ENCODE data around the gene ARHGEF4. TPM values are rescaled to one million over a fixed set of nuclear protein-coding genes. Genes with fewer than 3 reads are reported as not detected.

Gene ARHGEF4
- total and polyA plus RNA-seq, 7 donors = 1.7 to 32.4 (median 17.2) TPM; not detected in 1

DNA sequence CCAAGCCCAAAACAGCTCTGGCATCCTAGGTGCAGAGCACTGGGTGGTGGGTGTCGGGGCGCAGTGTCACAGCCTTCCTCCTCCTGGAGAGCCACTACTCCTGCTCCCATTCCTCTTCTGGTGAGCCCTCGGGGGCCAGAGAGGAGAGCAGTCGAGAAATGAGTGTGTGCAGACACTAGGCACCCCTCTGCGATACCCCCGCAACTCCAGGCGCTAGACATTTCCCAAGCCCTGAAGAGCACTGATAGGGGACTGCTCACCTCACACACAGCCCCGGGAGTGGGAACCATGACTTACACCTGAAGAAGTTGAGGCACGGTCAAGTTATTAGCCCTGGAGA lies 202.4 kb downstream of the ARHGEF4 start:
- no peaks in the 10 kb centered on the region for H3K9me3 ChIP-seq
- TF ChIP-seq, protein P1, sequence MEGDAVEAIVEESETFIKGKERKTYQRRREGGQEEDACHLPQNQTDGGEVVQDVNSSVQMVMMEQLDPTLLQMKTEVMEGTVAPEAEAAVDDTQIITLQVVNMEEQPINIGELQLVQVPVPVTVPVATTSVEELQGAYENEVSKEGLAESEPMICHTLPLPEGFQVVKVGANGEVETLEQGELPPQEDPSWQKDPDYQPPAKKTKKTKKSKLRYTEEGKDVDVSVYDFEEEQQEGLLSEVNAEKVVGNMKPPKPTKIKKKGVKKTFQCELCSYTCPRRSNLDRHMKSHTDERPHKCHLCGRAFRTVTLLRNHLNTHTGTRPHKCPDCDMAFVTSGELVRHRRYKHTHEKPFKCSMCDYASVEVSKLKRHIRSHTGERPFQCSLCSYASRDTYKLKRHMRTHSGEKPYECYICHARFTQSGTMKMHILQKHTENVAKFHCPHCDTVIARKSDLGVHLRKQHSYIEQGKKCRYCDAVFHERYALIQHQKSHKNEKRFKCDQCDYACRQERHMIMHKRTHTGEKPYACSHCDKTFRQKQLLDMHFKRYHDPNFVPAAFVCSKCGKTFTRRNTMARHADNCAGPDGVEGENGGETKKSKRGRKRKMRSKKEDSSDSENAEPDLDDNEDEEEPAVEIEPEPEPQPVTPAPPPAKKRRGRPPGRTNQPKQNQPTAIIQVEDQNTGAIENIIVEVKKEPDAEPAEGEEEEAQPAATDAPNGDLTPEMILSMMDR (IDR thresholded peaks at IDR 0.05) = no peak
- TF ChIP-seq POLR2A (IDR thresholded peaks at IDR 0.05) = no peak
- TF ChIP-seq EP300 (IDR thresholded peaks at IDR 0.05) = no peak
- no peak overlapping the region for H3K4me3 ChIP-seq
- H3K27me3 ChIP-seq = no peaks in the 10 kb centered on the region
- no peak overlapping the region for H3K27ac ChIP-seq
- WGBS, 2 donors = 94 to 95% methylated on average over 9 of the region's 9 CpGs
- peaks cover 0 to 13% (median 0%) of the 10 kb centered on the region in 4 donors for H3K36me3 ChIP-seq
- H3K4me1 ChIP-seq = peaks cover 0 to 31% (median 27%) of the 10 kb centered on the region in 4 donors
- no peak for DNase-seq
- intact Hi-C loops (cut with DNase I) = no loop called here

DNA sequence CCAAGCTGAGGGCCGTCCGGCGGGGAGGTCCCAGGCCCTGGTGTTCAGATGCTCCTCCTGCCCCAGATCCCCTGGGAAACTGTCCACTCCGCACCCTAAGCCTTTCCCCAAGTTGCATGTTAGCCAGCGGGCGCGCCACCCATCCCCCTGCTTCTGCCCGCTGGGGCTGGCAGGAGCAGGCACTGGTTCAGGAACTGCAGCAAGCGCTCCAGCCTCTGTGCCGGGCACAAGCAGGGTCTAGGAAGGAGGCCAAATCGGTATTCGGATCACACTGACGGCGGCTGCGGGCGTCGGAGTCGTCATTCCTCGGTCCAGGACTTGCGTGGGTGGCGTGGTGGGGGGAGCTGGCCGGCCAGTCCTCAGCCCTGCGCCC lies 202.8 kb downstream of the ARHGEF4 start:
- intact Hi-C loops (cut with DNase I) = no loop called here
- no peaks in the 10 kb centered on the region for H3K9me3 ChIP-seq
- no peak for TF ChIP-seq POLR2AphosphoS5 (IDR thresholded peaks at IDR 0.05)
- TF ChIP-seq, protein P1 (IDR thresholded peaks at IDR 0.05) = no peak
- TF ChIP-seq EP300 (IDR thresholded peaks at IDR 0.05) = no peak
- no peak for TF ChIP-seq POLR2A (IDR thresholded peaks at IDR 0.05)
- H3K4me1 ChIP-seq = peaks cover 0 to 27% (median 22%) of the 10 kb centered on the region in 4 donors
- peak overlapping the region in 2 of 4 donors; percentile 5 to 10 for H3K4me3 ChIP-seq
- no peaks in the 10 kb centered on the region for H3K27me3 ChIP-seq
- WGBS, 2 donors = 73% methylated on average over 23 of the region's 23 CpGs
- no peak overlapping the region for H3K27ac ChIP-seq
- peak; percentile 58 for DNase-seq
- peaks cover 0 to 17% (median 0%) of the 10 kb centered on the region in 4 donors for H3K36me3 ChIP-seq

DNA sequence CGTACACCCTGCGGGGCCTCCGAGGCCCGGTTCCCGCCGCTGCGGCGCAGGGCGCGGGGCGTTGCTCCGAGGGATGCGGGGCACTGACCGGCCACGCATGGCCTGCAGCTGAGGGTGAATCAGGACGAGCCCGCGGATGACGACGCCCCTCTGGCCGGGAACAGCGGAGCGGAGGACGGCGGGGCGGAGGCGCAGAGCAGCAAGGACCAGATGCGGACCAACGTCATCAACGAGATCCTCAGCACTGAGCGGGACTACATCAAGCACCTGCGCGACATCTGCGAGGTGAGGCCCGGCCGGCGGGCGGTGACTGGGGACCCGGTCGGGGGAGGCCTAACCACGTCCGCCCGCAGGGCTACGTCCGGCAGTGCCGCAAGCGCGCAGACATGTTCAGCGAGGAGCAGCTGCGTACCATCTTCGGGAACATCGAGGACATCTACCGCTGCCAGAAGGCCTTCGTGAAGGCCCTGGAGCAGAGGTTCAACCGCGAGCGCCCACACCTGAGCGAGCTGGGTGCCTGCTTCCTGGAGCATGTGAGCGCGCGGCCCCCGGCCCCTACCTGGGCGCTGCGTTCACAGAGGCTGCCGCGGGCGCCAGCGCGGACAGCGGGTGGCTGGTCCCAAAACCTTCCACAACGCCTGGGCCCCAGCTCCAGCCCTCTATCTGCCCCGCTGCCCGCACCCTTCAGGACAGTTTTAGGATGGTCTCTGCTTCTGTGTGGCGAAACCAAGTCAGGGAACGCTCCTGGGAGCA lies 203.4 kb downstream of the ARHGEF4 start:
- Histone ChIP-seq H3K4me3 (peak overlapping the region in 2 of 4 donors; percentile 5 to 10), H3K4me1 (peaks cover 0 to 26% (median 21%) of the 10 kb centered on the region in 4 donors), H3K27ac (peak overlapping the region in 2 of 4 donors; percentile 28 to 50), H3K9me3 (no peaks in the 10 kb centered on the region), H3K36me3 (peaks cover 0 to 20% (median 0%) of the 10 kb centered on the region in 4 donors), H3K27me3 (no peaks in the 10 kb centered on the region)
- DNase-seq = peak; percentile 59
- TF ChIP-seq EP300 (IDR thresholded peaks at IDR 0.05) (no peak), POLR2AphosphoS5 (IDR thresholded peaks at IDR 0.05) (no peak), POLR2A (IDR thresholded peaks at IDR 0.05) (no peak)
- TF ChIP-seq, protein P1 (IDR thresholded peaks at IDR 0.05) = no peak
- WGBS, 2 donors = 36 to 37% methylated on average over 75 of the region's 75 CpGs
- intact Hi-C loops (cut with DNase I) = no loop called here

DNA sequence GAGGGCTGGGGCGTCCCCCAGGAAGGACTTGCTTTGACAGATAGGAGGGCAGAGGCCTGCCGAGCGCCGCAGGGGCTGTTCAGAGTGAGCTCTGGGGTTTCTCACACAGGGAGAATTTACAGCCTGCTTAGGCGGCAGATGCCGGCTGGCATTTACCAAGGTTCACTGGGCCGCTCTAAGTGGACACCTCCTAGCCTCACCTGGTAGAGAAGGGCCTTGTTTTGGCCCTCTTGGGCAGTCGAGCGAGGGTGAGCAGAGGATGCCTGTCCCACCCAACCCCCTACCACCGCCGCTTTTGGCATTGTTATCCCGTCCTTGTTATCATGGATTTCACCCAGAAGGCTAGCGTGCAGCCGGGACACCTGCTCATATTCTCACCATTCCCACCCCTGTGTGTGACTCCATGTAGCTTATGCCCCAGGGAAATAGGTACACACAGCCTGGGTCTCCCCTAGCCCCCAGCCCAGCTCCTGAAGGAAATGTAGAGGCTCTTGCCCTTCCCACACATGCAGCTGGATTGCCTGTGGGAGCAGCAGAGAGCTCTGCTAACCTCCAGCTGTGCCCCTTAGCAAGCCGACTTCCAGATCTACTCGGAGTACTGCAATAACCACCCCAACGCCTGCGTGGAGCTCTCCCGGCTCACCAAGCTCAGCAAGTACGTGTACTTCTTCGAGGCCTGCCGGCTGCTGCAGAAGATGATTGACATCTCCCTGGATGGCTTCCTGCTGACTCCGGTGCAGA lies 204.1 kb downstream of the ARHGEF4 start:
- H3K27me3 ChIP-seq = no peaks in the 10 kb centered on the region
- H3K9me3 ChIP-seq = no peaks in the 10 kb centered on the region
- peak in 1 of 4 donors; percentile 23 for TF ChIP-seq POLR2AphosphoS5 (IDR thresholded peaks at IDR 0.05)
- TF ChIP-seq, protein P1 (IDR thresholded peaks at IDR 0.05) = no peak
- 72 to 82% methylated on average over 23 of the region's 23 CpGs for WGBS, 2 donors
- H3K4me1 ChIP-seq = peaks cover 0 to 18% (median 13%) of the 10 kb centered on the region in 4 donors
- no peak overlapping the region for H3K4me3 ChIP-seq
- intact Hi-C loops (cut with DNase I) = no loop called here
- H3K27ac ChIP-seq = peak overlapping the region in 2 of 4 donors; percentile 28 to 50
- peak; percentile 57 for DNase-seq
- peaks cover 0 to 22% (median 0%) of the 10 kb centered on the region in 4 donors for H3K36me3 ChIP-seq

All from sigmoid colon (tissue), 7 donors.